H9 (cell line): ENCODE measurements around the gene SLC25A4. TPM values are rescaled to one million over a fixed set of nuclear protein-coding genes. Genes with fewer than 3 reads are reported as not detected.

Experiments
- DNase-seq: peaks from one replicate; pipeline ENCODE4 v3.0.0-alpha.2; 2017
- H2AFZ ChIP-seq: one replicate; pipeline ENCODE4 v1.6.1; 2013; ENCODE audit warnings: mild to moderate bottlenecking, low read length, control low read depth, moderate library complexity
- H2AK5ac ChIP-seq: 2 replicates; pipeline ENCODE4 v1.6.1; 2013; ENCODE audit warnings: low read length, control low read depth, mixed read lengths; ENCODE audit not compliant: insufficient read length
- H2BK120ac ChIP-seq: one replicate; pipeline ENCODE4 v1.6.1; 2013; ENCODE audit warnings: low read depth, mild to moderate bottlenecking, low read length, control low read depth, inconsistent platforms; ENCODE audit not compliant: poor library complexity, severe bottlenecking
- H2BK12ac ChIP-seq: 2 replicates; pipeline ENCODE4 v1.6.1; 2013; ENCODE audit warnings: low read length, control low read depth, mixed read lengths, low read depth; ENCODE audit not compliant: insufficient read length
- H2BK15ac ChIP-seq: 2 replicates; pipeline ENCODE4 v1.6.1; 2013; ENCODE audit warnings: low read depth, low read length, control low read depth
- H2BK20ac ChIP-seq: one replicate; pipeline ENCODE4 v1.6.1; 2013; ENCODE audit warnings: low read depth, mild to moderate bottlenecking, low read length, control low read depth, inconsistent platforms; ENCODE audit not compliant: poor library complexity, severe bottlenecking
- H2BK5ac ChIP-seq: 2 replicates; pipeline ENCODE4 v1.6.1; 2013; ENCODE audit warnings: low read length, control low read depth, mixed read lengths; ENCODE audit not compliant: insufficient read length
- H3K14ac ChIP-seq: 2 replicates; pipeline ENCODE4 v1.6.1; 2013; ENCODE audit warnings: low read length, control low read depth; ENCODE audit not compliant: insufficient read depth
- H3K18ac ChIP-seq: 2 replicates; pipeline ENCODE4 v1.6.1; 2013; ENCODE audit warnings: low read depth, mild to moderate bottlenecking, mixed read lengths, low read length, control low read depth; ENCODE audit not compliant: insufficient read length
- H3K23ac ChIP-seq: 2 replicates; pipeline ENCODE4 v1.6.1; 2013; ENCODE audit warnings: low read length, control low read depth, mixed read lengths, low read depth; ENCODE audit not compliant: insufficient read length
- H3K23me2 ChIP-seq: 2 replicates; pipeline ENCODE4 v1.6.1; 2013; ENCODE audit warnings: low read depth, mild to moderate bottlenecking, mixed read lengths, low read length, control low read depth; ENCODE audit not compliant: insufficient read length, poor library complexity, severe bottlenecking
- H3K27ac ChIP-seq: 2 replicates; pipeline ENCODE4 v1.5.1; 2013; ENCODE audit warnings: low read length, control low read depth, mixed read lengths, low read depth; ENCODE audit not compliant: insufficient read length
- H3K27me3 ChIP-seq: 2 replicates; pipeline ENCODE4 v1.6.1; 2013; ENCODE audit warnings: low read length, control low read depth, inconsistent platforms; ENCODE audit not compliant: insufficient read depth
- H3K4ac ChIP-seq: 2 replicates; pipeline ENCODE4 v1.6.1; 2013; ENCODE audit warnings: low read depth, mild to moderate bottlenecking, control low read depth, inconsistent platforms, low read length, moderate library complexity
- H3K4me1 ChIP-seq: 2 replicates; pipeline ENCODE4 v1.6.1; 2013; ENCODE audit warnings: low read length, control low read depth, inconsistent platforms; ENCODE audit not compliant: insufficient read depth
- H3K4me2 ChIP-seq: 2 replicates; pipeline ENCODE4 v1.6.1; 2013; ENCODE audit warnings: low read length, control low read depth, mixed read lengths; ENCODE audit not compliant: insufficient read length, insufficient read depth
- H3K56ac ChIP-seq: 2 replicates; pipeline ENCODE4 v1.6.1; 2013; ENCODE audit warnings: low read depth, mild to moderate bottlenecking, mixed read lengths, low read length, control low read depth; ENCODE audit not compliant: insufficient read length
- H3K79me1 ChIP-seq: 2 replicates; pipeline ENCODE4 v1.6.1; 2013; ENCODE audit warnings: low read depth, mild to moderate bottlenecking, moderate library complexity, low read length, control low read depth, inconsistent platforms; ENCODE audit not compliant: insufficient read depth, poor library complexity, severe bottlenecking
- H3K79me2 ChIP-seq: 2 replicates; pipeline ENCODE4 v1.6.1; 2013; ENCODE audit warnings: low read length, control low read depth, inconsistent platforms; ENCODE audit not compliant: insufficient read depth
- H3K9ac ChIP-seq: 2 replicates; pipeline ENCODE4 v1.6.1; 2013; ENCODE audit warnings: low read length, control low read depth, mixed read lengths; ENCODE audit not compliant: insufficient read length; ENCODE audit errors: extremely low read depth
- H3K9me3 ChIP-seq: one replicate; pipeline ENCODE4 v1.6.1; 2013; ENCODE audit warnings: low read depth, low read length, inconsistent platforms; ENCODE audit not compliant: control insufficient read depth
- H3T11ph ChIP-seq: one replicate; pipeline ENCODE4 v1.6.1; 2013; ENCODE audit warnings: mild to moderate bottlenecking, low read length, control low read depth, inconsistent platforms
- H4K20me1 ChIP-seq: one replicate; pipeline ENCODE4 v1.6.1; 2013; ENCODE audit not compliant: control insufficient read depth, insufficient read length, insufficient read depth
- H4K5ac ChIP-seq: 2 replicates; pipeline ENCODE4 v1.6.1; 2013; ENCODE audit warnings: low read depth, mild to moderate bottlenecking, mixed read lengths, low read length, control low read depth; ENCODE audit not compliant: insufficient read length
- H4K8ac ChIP-seq: replicated peaks from 2 replicates; pipeline ENCODE4 v1.6.1; 2013; ENCODE audit warnings: low read length, control low read depth, mixed read lengths, low read depth; ENCODE audit not compliant: insufficient read length
- H4K91ac ChIP-seq: 2 replicates; pipeline ENCODE4 v1.6.1; 2013; ENCODE audit warnings: low read depth, mild to moderate bottlenecking, moderate library complexity, mixed read lengths, low read length, control low read depth; ENCODE audit not compliant: insufficient read length
- H3K27ac Mint-ChIP-seq, 3 experiments: 2 replicates in 2 of 3; 3 replicates in 1 of 3; pipeline ENCODE4 v1.8.0; 2020 to 2021; ENCODE audit warnings: mixed read lengths in 3 of 3, mild to moderate bottlenecking in 1 of 3, moderate library complexity in 1 of 3
- H3K27me3 Mint-ChIP-seq: 2 replicates; pipeline ENCODE4 v1.8.0; 2021; ENCODE audit warnings: low read depth, mild to moderate bottlenecking, moderate library complexity, mixed read lengths
- H3K36me3 Mint-ChIP-seq, 3 experiments: 2 replicates in 2 of 3; 3 replicates in 1 of 3; pipeline ENCODE4 v1.8.0; 2020 to 2021; ENCODE audit warnings: low read depth in 3 of 3, mixed read lengths in 3 of 3; ENCODE audit not compliant: insufficient read depth in 1 of 3
- H3K4me1 Mint-ChIP-seq, 2 experiments: 2 replicates each; pipeline ENCODE4 v1.8.0; 2020; ENCODE audit warnings: mixed read lengths in 2 of 2
- H3K4me3 Mint-ChIP-seq, 2 experiments: 2 replicates in 1 of 2; 3 replicates in 1 of 2; pipeline ENCODE4 v1.8.0; 2020 to 2021; ENCODE audit warnings: mild to moderate bottlenecking in 2 of 2, mixed read lengths in 2 of 2, moderate library complexity in 1 of 2
- H3K9me3 Mint-ChIP-seq, 2 experiments: 2 replicates in 1 of 2; 3 replicates in 1 of 2; pipeline ENCODE4 v1.8.0; 2020; ENCODE audit warnings: mild to moderate bottlenecking in 2 of 2, mixed read lengths in 2 of 2, moderate library complexity in 1 of 2
- CTCF ChIP-seq: fragments of 200-600 bp; sonication (generic); conservative IDR thresholded peaks from 3 replicates; pipeline ENCODE4 v1.8.0; 2021; ENCODE audit warnings: antibody characterized with exemption, mild to moderate bottlenecking
- WGBS: extraction: QIAGEN DNeasy Blood & Tissue Kit; methylation state at CpG from one replicate; pipeline ENCODE4 v1.1.7; 2013; ENCODE audit warnings: missing lambda C conversion rate, low lambda C conversion rate, mixed read lengths; ENCODE audit not compliant: insufficient read length; ENCODE audit errors: extremely low coverage; 5-methylcytosine and 5-hydroxymethylcytosine counted together
- total RNA-seq: library from RNA; stranded (reverse); gene quantifications from 2 replicates; pipeline ENCODE4 v1.2.1, GENCODE V29; 2021

SLC25A4 gene
- total RNA-seq, 1 experiment from 2014 or later = 54.4 TPM

- H3K9me3 Mint-ChIP-seq = no peaks in the 10 kb centered on the region
- Histone ChIP-seq H2AFZ (no peak overlapping the region), H3K4me1 (peaks cover 2% of the 10 kb centered on the region; the same call in 1 of the 2 replicates), H3K23me2 (no peaks in the 10 kb centered on the region), H3K14ac (no peak overlapping the region), H4K5ac (no peak overlapping the region), H3K27ac (no peak overlapping the region), H3K27me3 (no peaks in the 10 kb centered on the region), H4K20me1 (no peaks in the 10 kb centered on the region), H3K9ac (no peak overlapping the region), H3K56ac (no peak overlapping the region), H3K18ac (no peak overlapping the region), H3K9me3 (no peaks in the 10 kb centered on the region), H3K4me2 (no peak overlapping the region), H2BK120ac (no peak overlapping the region), H3K4ac (no peak overlapping the region), H3T11ph (no peak overlapping the region), H2BK12ac (no peak overlapping the region), H2AK5ac (no peak overlapping the region), H4K91ac (no peak overlapping the region), H3K23ac (no peak overlapping the region), H2BK5ac (no peak overlapping the region), H3K79me2 (no peaks in the 10 kb centered on the region), H2BK15ac (no peak overlapping the region), H3K79me1 (no peaks in the 10 kb centered on the region), H2BK20ac (no peak overlapping the region), H4K8ac (no peak overlapping the region)
- no peak for DNase-seq
- no peaks in the 10 kb centered on the region for H3K36me3 Mint-ChIP-seq
- no peaks in the 10 kb centered on the region for H3K27me3 Mint-ChIP-seq
- peak overlapping the region in 1 of 3 experiments; percentile 42; a peak in 1 of 7 replicates for H3K27ac Mint-ChIP-seq
- WGBS = no CpG with 5 or more reads among the region's 3 CpGs
- H3K4me1 Mint-ChIP-seq = peaks cover 10 to 23% of the 10 kb centered on the region in 2 experiments
- TF ChIP-seq CTCF = no peak
- no peak overlapping the region for H3K4me3 Mint-ChIP-seq
Measured at GRCh38 chr4:185093603-185094002, 49.5 kb upstream of the SLC25A4 start.
